HG03066 (cell line): Measurements from ENCODE around the gene HHAT.
"Not testable (repeated sequence)": the region's sequence is repeated elsewhere in the genome, so short reads cannot be mapped to it uniquely, and the experiment has no call there.

Experiments
- ATAC-seq: cut with Tn5 transposase; IDR thresholded peaks from one replicate; pipeline ENCODE4 v1.9.1; 2021; ENCODE audit warnings: low read depth; ENCODE audit not compliant: unreplicated experiment

The HHAT gene

GRCh38 chr1:210627755-210628154 is 299.1 kb downstream of the HHAT start:
- no peak for ATAC-seq

- ATAC-seq, result no peak
Observed at GRCh38 chr1:210629276-210629675, 300.6 kb downstream of the HHAT start.

- no peak for ATAC-seq
Observed at GRCh38 chr1:210631399-210631798, 302.7 kb downstream of the HHAT start.

GRCh38 chr1:210633140-210633539 is 304.4 kb downstream of the HHAT start:
- ATAC-seq, result no peak

- ATAC-seq, result no peak
Observed at GRCh38 chr1:210633636-210634035, 304.9 kb downstream of the HHAT start.

GRCh38 chr1:210635108-210635507 is 306.4 kb downstream of the HHAT start:
- no peak for ATAC-seq

GRCh38 chr1:210641582-210641981 is 312.9 kb downstream of the HHAT start:
- ATAC-seq, result no peak

GRCh38 chr1:210645582-210646257 is 317.0 kb downstream of the HHAT start:
- ATAC-seq, result no peak

GRCh38 chr1:210646258-210646616 is 317.5 kb downstream of the HHAT start:
- ATAC-seq, result no peak

GRCh38 chr1:210647406-210648333 is 319.0 kb downstream of the HHAT start:
- no peak for ATAC-seq

- ATAC-seq, result no peak
Observed at GRCh38 chr1:210648588-210649269, 320.0 kb downstream of the HHAT start.

GRCh38 chr1:210650403-210650802 is 321.7 kb downstream of the HHAT start:
- no peak for ATAC-seq

GRCh38 chr1:210652329-210652954 is 323.7 kb downstream of the HHAT start:
- ATAC-seq, result no peak

- no peak for ATAC-seq
Observed at GRCh38 chr1:210653771-210654170, 325.1 kb downstream of the HHAT start.

GRCh38 chr1:210654176-210654981 is 325.7 kb downstream of the HHAT start:
- no peak for ATAC-seq

- no peak for ATAC-seq
Observed at GRCh38 chr1:210655511-210655910, 326.8 kb downstream of the HHAT start.

GRCh38 chr1:210657806-210658205 is 329.1 kb downstream of the HHAT start:
- ATAC-seq, result no peak

- ATAC-seq, result not testable (repeated sequence)
Observed at GRCh38 chr1:210661520-210661919, 332.8 kb downstream of the HHAT start.

GRCh38 chr1:210662291-210663050 is 333.8 kb downstream of the HHAT start:
- ATAC-seq, result no peak
